NCI-H748 treated with DMSO at 0.1 percent for 48 hours (cell line): Measurements from ENCODE around the gene FOXF2.

ENCODE experiments used
- DNase-seq: peaks from one replicate; lab custom pipeline; 2025; lab: John Stamatoyannopoulos, UW

The FOXF2 gene

GRCh38 chr6:1378065-1379016 lies 11.0 kb upstream of the FOXF2 start:
- no peak for DNase-seq

GRCh38 chr6:1379017-1379787 lies 10.2 kb upstream of the FOXF2 start:
- no peak for DNase-seq

DNA sequence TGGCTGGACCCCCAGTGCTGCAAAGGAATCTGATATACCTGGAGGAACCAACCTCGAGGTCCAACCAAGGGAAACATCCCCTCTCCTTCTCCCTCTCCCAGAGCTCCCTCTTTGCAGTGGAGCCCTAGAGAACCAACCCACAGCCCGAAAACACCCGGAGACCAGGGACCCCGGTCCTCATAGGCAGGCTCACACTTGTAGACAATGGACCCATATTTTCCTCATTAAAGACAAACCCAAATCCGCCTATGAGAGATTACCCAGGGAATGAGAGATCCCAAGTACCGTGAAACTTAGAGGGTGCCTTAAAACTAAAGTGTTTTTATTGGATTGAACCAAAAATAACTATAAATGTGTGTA lies 9.6 kb upstream of the FOXF2 start:
- DNase-seq, result no peak

- DNase-seq, result no peak
Measured at GRCh38 chr6:1380625-1381427, 8.6 kb upstream of the FOXF2 start.

DNA sequence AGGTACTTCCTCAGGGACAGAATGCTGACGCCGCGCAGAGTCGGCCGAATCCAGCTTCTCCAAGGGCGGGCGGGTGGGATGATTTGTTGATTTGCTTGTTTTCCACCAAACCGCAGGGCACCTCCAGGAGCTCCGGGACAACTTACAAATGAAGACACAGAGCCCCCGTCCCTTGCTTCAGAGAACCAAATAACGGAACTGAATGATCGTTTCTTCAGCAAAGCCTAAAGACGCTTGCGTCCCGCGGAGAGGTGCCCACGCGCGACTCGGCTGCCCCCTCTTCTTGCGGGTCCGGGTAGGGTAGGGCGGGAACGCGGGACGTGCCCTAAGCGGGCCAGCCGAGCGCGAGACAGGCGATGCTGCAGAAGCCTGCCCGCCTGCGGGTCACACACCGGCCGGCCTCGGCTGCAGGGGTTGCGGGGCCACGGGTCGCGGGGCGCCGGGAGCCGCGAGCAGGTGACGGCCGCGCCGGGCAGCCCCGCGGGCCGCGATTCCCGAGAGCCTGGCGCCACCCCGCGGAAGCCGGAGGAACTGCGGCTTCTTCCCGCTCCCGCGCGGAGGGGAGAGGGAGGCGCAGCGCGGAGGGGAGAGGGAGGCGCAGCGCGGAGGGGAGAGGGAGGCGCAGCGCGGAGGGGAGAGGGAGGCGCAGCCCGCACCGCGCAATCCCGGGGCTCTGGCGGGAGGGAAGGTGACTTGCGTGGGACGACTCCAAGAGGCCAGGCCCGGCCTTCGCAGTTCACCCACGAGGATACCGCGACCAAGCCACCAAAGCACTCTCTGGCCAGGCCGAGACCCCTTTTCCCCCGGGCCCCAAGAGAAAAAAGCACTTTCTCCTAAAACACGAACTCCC lies 7.7 kb upstream of the FOXF2 start:
- DNase-seq, result peak; percentile 26

DNA sequence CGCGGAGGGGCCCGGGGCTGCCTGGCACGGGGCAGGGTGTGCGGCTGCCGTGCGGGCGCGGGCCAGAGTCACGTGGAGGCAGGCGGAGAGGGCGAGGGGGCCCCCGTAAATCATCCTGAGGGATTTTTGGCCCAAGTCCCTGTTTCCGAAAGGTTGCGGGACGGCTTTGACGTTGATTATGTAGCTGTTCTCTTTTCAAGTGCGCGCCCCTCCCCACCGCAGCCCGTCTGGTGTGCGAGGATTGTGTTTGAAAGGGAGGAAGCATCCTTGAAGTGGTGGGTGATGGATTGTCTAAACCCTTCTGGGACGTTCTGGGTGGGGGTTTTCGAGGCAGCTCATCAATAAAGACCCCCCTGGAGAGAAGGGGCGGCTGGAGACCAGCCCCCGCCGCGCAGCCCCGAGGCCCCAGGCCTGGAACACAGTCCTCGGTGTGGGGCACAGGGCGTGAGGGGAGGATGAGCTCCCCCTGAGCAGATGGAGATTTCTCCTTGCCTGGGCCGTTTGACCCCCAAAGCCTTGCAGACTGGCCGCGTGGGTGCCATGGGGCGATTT lies 7.0 kb upstream of the FOXF2 start:
- DNase-seq, result no peak

DNA sequence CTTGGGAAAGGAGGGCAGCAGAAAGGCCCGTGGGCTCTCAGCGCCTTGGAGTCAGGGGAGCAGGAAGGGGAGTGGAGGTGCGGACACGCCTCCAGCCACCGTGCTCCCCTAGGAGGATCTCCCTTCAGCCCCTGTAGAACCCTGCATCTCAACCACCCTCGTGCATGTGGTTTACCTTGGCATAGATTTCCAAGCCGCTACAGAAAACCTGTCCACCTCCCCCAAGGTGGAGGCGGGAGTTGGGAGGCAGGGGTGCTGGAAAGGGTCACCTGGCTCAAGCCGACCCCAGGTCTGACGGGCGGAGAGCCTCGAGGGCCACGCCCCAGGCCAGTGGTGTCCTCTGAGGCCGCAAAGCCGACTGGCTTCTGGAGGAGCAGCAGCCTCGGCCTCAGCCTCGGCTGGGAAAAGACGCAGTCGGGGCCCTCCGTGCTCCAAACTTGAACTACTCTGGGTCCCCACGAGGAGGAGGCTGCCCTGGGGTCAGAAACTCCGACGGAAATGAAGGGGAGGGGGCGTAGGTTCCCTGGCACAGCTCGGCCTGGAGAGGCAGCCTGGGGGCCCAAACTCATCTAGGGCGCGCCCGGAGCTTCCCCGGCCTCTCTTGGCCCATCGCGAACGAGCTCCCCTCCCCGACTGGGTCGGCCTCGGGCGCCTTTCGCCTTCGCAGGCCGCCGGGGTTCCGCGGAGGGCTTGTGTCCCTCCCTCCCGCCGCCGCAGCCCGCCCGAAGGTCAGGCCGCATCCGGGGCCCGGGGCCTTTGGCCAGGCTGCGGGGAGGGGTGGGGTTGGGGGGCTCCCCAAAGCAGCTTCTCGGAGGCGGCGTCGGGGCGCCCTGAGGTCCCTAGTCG lies 6.3 kb upstream of the FOXF2 start:
- DNase-seq, result no peak

- no peak for DNase-seq
Measured at GRCh38 chr6:1383729-1384548, 5.4 kb upstream of the FOXF2 start.

- no peak for DNase-seq
Measured at GRCh38 chr6:1384549-1385128, 4.7 kb upstream of the FOXF2 start.

GRCh38 chr6:1385129-1386037 lies 4.0 kb upstream of the FOXF2 start:
- no peak for DNase-seq

- no peak for DNase-seq
Measured at GRCh38 chr6:1386038-1386709, 3.2 kb upstream of the FOXF2 start.

DNA sequence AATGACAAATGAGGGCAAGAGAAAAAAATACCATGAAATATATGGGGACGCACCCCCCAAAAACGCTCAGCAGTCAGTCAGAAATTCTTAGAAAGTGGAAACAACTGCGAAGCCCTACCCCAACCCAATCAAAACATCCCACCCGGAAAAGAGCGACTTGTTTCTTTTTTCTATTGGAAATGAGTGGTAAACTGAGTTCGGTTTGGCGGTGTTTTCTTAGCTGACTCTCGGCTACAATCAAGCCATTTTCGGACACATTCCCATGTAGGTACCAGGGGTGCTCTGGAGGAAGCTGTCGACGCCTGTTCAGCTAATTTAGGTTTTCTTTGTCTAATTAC lies 1.9 kb upstream of the FOXF2 start:
- no peak for DNase-seq

- no peak for DNase-seq
Measured at GRCh38 chr6:1387876-1388629, 1.3 kb upstream of the FOXF2 start.

DNA sequence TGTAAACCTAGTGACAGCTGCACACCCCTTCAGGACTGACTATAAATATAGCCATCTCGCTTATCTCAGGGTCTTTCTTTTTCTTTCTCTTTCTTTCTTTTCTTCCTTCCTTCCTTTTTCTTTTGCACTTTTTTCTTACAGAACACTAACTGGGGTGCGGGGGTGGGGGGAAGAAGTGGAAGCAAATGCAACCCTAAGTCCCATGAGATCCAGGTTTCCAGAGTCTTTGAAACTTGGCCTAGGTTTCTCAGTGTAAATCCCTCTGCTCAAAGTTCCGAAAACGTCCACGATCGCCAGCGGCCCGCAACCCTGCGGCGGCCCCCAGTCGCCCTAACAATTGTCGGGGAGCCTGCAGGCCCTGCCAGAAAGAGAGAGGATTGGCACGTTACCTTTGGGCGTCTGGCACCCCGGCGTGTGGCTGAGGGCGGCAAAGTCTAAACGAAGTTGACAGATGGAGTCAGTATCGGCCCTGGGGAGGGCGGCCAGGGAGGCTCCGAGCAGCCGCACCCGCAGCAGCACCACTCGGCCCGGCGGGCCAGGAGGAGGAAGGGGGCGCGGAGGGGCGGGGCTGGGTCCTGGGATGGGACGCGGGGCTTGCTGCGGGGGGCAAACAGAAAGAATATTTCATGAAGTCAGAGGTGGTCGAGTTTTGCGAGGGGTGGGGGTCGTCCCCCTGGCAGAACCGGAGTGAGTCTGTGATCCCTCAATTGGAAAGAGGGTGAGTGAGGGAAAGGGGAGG lies 577 bp upstream of the FOXF2 start:
- no peak for DNase-seq

DNA sequence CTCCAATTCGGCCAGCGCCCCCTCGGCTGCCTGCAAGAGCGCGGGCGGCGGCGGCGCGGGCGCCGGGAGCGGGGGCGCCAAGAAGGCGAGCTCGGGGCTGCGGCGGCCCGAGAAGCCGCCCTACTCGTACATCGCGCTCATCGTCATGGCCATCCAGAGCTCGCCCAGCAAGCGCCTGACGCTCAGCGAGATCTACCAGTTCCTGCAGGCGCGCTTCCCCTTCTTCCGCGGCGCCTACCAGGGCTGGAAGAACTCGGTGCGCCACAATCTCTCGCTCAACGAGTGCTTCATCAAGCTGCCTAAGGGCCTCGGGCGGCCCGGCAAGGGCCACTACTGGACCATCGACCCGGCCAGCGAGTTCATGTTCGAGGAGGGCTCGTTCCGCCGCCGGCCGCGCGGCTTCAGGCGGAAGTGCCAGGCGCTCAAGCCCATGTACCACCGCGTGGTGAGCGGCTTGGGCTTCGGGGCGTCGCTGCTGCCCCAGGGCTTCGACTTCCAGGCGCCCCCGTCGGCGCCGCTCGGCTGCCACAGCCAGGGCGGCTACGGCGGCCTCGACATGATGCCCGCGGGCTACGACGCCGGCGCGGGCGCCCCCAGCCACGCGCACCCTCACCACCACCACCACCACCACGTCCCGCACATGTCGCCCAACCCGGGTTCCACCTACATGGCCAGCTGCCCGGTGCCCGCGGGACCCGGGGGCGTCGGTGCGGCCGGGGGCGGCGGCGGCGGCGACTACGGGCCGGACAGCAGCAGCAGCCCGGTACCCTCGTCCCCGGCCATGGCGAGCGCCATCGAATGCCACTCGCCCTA lies 963 bp downstream of the FOXF2 start:
- DNase-seq, result peak; percentile 21
